K562 (cell line): ENCODE measurements around the gene BMAL1. TPM values are rescaled to one million over a fixed set of nuclear protein-coding genes. Genes with fewer than 3 reads are reported as not detected.

Experiments used
- ATAC-seq: fragments of 200-7000 bp; cut with Tn5 transposase; 3 replicates; pipeline ENCODE4 v1.9.1; 2020; ENCODE audit warnings: moderate library complexity
- BruUV-seq: library from RNA; stranded (reverse); fragments of 400-500 nt; replicated peaks from 2 replicates; lab custom pipeline; 2021; lab: Mats Ljungman, UMichigan
- CTCF ChIA-PET: fragments of 300-600 bp; formaldehyde crosslinking; extraction: SDS; loops from one replicate; lab custom pipeline; 2021; ENCODE audit warnings: low intra/inter-chr PET ratio; lab: Yijun Ruan, JAX
- POLR2A ChIA-PET: fragments of 300-600, 350-650 bp; sonication (Branson Sonifier 250); formaldehyde crosslinking; extraction: SDS; loops from one replicate; lab custom pipeline; 2021; ENCODE audit warnings: antibody characterized with exemption, inconsistent platforms; lab: Yijun Ruan, JAX
- DNase-seq, 4 experiments: peaks; one replicate each; pipeline versions ENCODE4 v3.0.0 to v3.0.0-alpha.2; 2011 to 2018; ENCODE audit warnings: low spot score in 3 of 4, mixed read lengths in 3 of 4; ENCODE audit errors: extremely low read depth in 1 of 4
- FAIRE-seq: peaks from 2 replicates; lab custom pipeline; 2011; peaks lifted over from hg19 to GRCh38; lab: Jason Lieb, UNC
- H2AFZ ChIP-seq: 2 replicates; pipeline ENCODE4 v1.6.0; 2011; ENCODE audit warnings: low read depth, low read length, control low read depth, inconsistent platforms
- H3K27ac ChIP-seq: fragments of 200-600 bp; 3 replicates; pipeline ENCODE4 v1.8.0; 2011; ENCODE audit warnings: low read depth, mild to moderate bottlenecking, control low read depth, inconsistent platforms, low read length, moderate library complexity, mixed read lengths; ENCODE audit errors: extremely low read depth
- H3K27me3 ChIP-seq, 2 experiments: fragments of 300-600 bp in 1 of 2; 2 replicates in 1 of 2; 3 replicates in 1 of 2; pipeline versions ENCODE4 v1.6.0 to v1.8.0; 2011; ENCODE audit warnings: inconsistent platforms in 2 of 2, low read length in 2 of 2, mild to moderate bottlenecking in 1 of 2, mixed read lengths in 1 of 2, moderate library complexity in 1 of 2; ENCODE audit not compliant: control insufficient read depth in 2 of 2, insufficient read depth in 2 of 2
- H3K36me3 ChIP-seq: fragments of 300-600 bp; 3 replicates; pipeline ENCODE4 v1.8.0; 2011; ENCODE audit warnings: mild to moderate bottlenecking, low read length, inconsistent platforms; ENCODE audit not compliant: control insufficient read depth, insufficient read depth
- H3K4me1 ChIP-seq, 2 experiments: fragments of 200-600 bp in 1 of 2; replicated peaks in 1 of 2; 2 replicates in 1 of 2; 3 replicates in 1 of 2; pipeline versions ENCODE4 v1.5.1 to v1.8.0; 2011; ENCODE audit warnings: inconsistent platforms in 2 of 2, low read length in 2 of 2, mild to moderate bottlenecking in 1 of 2, mixed read lengths in 1 of 2, moderate library complexity in 1 of 2; ENCODE audit not compliant: control insufficient read depth in 2 of 2, insufficient read depth in 2 of 2
- H3K4me2 ChIP-seq: 2 replicates; pipeline ENCODE4 v1.6.1; 2011; ENCODE audit warnings: low read length, control low read depth, inconsistent platforms, mixed read lengths; ENCODE audit not compliant: insufficient read depth
- H3K4me3 ChIP-seq: fragments of 200-600 bp; sonication (generic), shearing (Covaris generic); 2 replicates; pipeline ENCODE4 v1.5.1; 2016; ENCODE audit warnings: control low read depth, inconsistent platforms
- H3K79me2 ChIP-seq: fragments of 200-600 bp; 3 replicates; pipeline ENCODE4 v1.8.0; 2011; ENCODE audit warnings: low read length, inconsistent platforms; ENCODE audit not compliant: control insufficient read depth, insufficient read depth
- H3K9ac ChIP-seq, 2 experiments: 2 replicates each; pipeline versions ENCODE4 v1.6.0 to v1.6.1; 2011; ENCODE audit warnings: low read depth in 2 of 2, low read length in 2 of 2, control low read depth in 1 of 2, inconsistent platforms in 1 of 2, mild to moderate bottlenecking in 1 of 2, mixed read lengths in 1 of 2; ENCODE audit not compliant: insufficient read depth in 1 of 2
- H3K9me1 ChIP-seq: one replicate; pipeline ENCODE4 v1.6.0; 2011; ENCODE audit warnings: inconsistent platforms, mild to moderate bottlenecking, low read length, moderate library complexity; ENCODE audit not compliant: control insufficient read depth, insufficient read depth
- H3K9me3 ChIP-seq: replicated peaks from 2 replicates; pipeline ENCODE4 v1.5.1; 2011; ENCODE audit warnings: low read depth, low read length, inconsistent platforms; ENCODE audit not compliant: control insufficient read depth, insufficient read depth
- H4K20me1 ChIP-seq: replicated peaks from 2 replicates; pipeline ENCODE4 v1.6.1; 2011; ENCODE audit warnings: low read length, inconsistent platforms, mixed read lengths; ENCODE audit not compliant: control insufficient read depth, insufficient read depth
- HNRNPLL ChIP-seq: fragments of 200-400 bp; formaldehyde crosslinking; IDR thresholded peaks from 2 replicates; pipeline ENCODE4 v1.6.1; 2017; ENCODE audit warnings: low read length, low read depth, mild to moderate bottlenecking; ENCODE audit not compliant: poor library complexity, severe bottlenecking
- TCF7 ChIP-seq: sonication (generic); IDR thresholded peaks from 2 replicates; pipeline ENCODE4 v1.6.1; 2016; ENCODE audit warnings: antibody characterized with exemption, borderline replicate concordance
- WGBS: fragments of 100-300 bp; shearing (Covaris generic); methylation state at CpG from one replicate; pipeline ENCODE4 v1.1.6; 2016; ENCODE audit warnings: low coverage, mixed read lengths; ENCODE audit not compliant: insufficient coverage; ENCODE audit errors: missing lambda C conversion rate; 5-methylcytosine and 5-hydroxymethylcytosine counted together
- in situ Hi-C: fragments of 300-500 bp; cut with MboI; formaldehyde crosslinking; loops from 4 replicates; pipeline ENCODE4 v1.15.0; 2018; ENCODE audit warnings: inconsistent platforms, mixed read lengths
- intact Hi-C: fragments of 100-400 bp; cut with micrococcal nuclease; formaldehyde crosslinking; loops from 2 replicates; pipeline ENCODE4 v1.14.2; 2022
- polyA plus RNA-seq, 8 experiments: library from polyadenylated mRNA; depleted of rRNA in 4 of 8; stranded (reverse) in 5 of 8; unstranded in 3 of 8; fragments of >200 nt; fragmentation: Nextera tagmentation in 2 of 8; fragmentation: Illumina TruSeq in 1 of 8; extraction: Ambion mirVana in 2 of 8; extraction: Trizol in 1 of 8; gene quantifications; 2 replicates each; pipeline versions ENCODE4 v1.2.1 to v1.2.3, GENCODE V29; 2011 to 2014; ENCODE audit warnings: inconsistent platforms in 1 of 8, missing spikeins in 1 of 8
- total RNA-seq, 7 experiments: library from RNA; depleted of rRNA in 6 of 7; stranded (reverse); fragments of >200 nt in 6 of 7; fragmentation: Illumina TruSeq in 2 of 7; extraction: Trizol in 2 of 7; gene quantifications; 2 replicates each; pipeline versions ENCODE4 v1.2.1 to v1.2.3, GENCODE V29; 2011 to 2021; ENCODE audit warnings: low replicate concordance in 1 of 7

Gene BMAL1
- total and polyA plus RNA-seq, 9 of the 15 experiments (the other 6 are each of a cell fraction or from before 2014, with no cell fraction given): 0.14 to 2.4 (median 0.64) TPM

GRCh38 chr11:13314676-13315394, 37.2 kb downstream of the BMAL1 start:
- Histone ChIP-seq H3K9me1 (no peaks in the 10 kb centered on the region), H3K27ac (no peak overlapping the region), H3K4me1 (no peaks in the 10 kb centered on the region; a peak in 1 of 5 replicates), H3K27me3 (peaks cover 8 to 41% of the 10 kb centered on the region in 2 experiments; a peak in 4 of 5 replicates), H3K36me3 (no peaks in the 10 kb centered on the region), H2AFZ (no peak overlapping the region), H3K9me3 (no peaks in the 10 kb centered on the region), H3K9ac (no peak overlapping the region), H4K20me1 (no peaks in the 10 kb centered on the region; the same call in 1 of the 2 replicates), H3K4me2 (no peak overlapping the region), H3K4me3 (no peak overlapping the region), H3K79me2 (no peaks in the 10 kb centered on the region)
- DNase-seq: no peak
- ChIA-PET CTCF (no interaction called here), POLR2A (interaction anchor here (0.5 to 0.7 kb wide), 3 partner anchors 23 to 846 kb away, joined by 3 to 4 read pairs (median 4); no protein-coding TSS in a partner anchor)
- 0% methylated on average over 2 of the region's 2 CpGs for WGBS
- TF ChIP-seq TCF7 (no peak), HNRNPLL (no peak)
- no peak for ATAC-seq
- intact Hi-C loops (no loop called here), in situ Hi-C loops (no loop called here)
- no peak for FAIRE-seq
- BruUV-seq: no TSS peak
